Measurements from ENCODE around the gene TRIM2.

TRIM2 gene

DNA sequence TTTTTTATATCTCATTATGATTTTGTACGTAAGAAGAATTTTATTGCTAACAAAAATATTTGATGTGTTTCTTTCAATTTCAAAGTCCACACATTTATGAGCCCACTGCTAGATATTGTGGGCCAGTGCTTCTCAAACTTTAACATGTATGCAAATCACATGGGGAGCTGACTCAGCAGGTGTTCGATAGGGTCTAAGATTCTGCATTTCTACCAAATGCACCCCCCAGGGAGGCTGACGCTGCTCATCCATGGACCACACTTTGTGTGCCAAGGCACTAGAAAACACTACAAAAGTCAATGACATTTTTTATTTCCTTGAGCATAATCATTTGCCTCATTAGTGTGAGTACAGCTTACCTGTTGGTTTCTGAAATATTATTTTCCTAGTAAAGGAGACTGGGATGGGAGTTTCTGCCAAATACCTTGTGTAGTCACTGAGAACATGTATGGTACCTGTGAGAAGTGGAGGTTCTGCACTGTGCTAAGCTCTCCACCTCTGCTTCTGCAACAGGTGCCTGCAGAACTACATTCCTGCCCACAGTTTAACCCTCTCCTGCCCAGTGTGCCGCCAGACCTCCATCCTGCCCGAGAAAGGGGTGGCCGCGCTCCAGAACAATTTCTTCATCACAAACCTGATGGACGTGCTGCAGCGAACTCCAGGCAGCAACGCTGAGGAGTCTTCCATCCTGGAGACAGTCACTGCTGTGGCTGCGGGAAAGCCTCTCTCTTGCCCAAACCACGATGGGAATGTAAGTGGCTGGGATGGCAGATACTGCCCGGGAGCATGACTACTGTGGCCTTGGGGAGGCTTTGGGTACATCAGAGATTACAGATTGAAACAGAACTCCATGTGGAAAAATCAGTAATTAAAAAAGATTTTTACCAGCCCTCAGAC, 71.4 kb downstream of the TRIM2 start:
- H3K27me3 ChIP-seq (ENCODE audit: control insufficient read depth, insufficient read depth, low read length) = no peaks in the 10 kb centered on the region
- H3K9ac ChIP-seq = no peak overlapping the region
- H3K9me3 ChIP-seq (ENCODE audit: control insufficient read depth, low read length) = no peaks in the 10 kb centered on the region
- no peak overlapping the region for H3K27ac ChIP-seq
- no peaks in the 10 kb centered on the region for H3K79me2 ChIP-seq
- no peak for TF ChIP-seq CTCF (IDR thresholded peaks at IDR 0.05)
- no peaks in the 10 kb centered on the region for H3K36me3 ChIP-seq (ENCODE audit: control insufficient read depth, insufficient read depth, low read length)
- H3K4me2 ChIP-seq (ENCODE audit: low read length) = no peak overlapping the region
- H3K4me3 ChIP-seq (ENCODE audit: low read depth, low read length) = no peak overlapping the region
- H2AFZ ChIP-seq = no peak overlapping the region
- H3K4me1 ChIP-seq = no peaks in the 10 kb centered on the region

- Histone ChIP-seq H3K4me2 (ENCODE audit: low read length) (no peak overlapping the region), H3K36me3 (ENCODE audit: control insufficient read depth, insufficient read depth, low read length) (no peaks in the 10 kb centered on the region)
- no peak for TF ChIP-seq CTCF (IDR thresholded peaks at IDR 0.05)
Measured at GRCh38 chr4:153276971-153277370, 72.7 kb downstream of the TRIM2 start.

DNA sequence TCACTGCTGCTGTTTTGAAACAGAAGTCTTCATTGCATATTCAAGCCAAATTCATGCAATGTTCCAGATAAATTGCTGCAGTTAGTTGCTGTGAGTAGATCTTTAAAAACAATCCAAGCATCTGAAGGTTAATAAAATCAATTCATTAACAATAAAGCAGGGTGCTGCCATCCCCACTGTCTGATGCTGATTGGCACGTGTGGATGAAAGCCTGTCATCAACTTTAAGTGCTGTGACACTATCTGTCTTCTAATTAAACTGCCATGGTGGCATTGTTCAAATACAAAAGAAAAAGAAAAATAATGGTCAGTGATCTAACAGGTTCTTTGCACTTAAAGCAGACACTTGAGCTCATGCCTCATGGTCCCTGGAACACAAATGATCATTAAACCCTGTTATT, 77.2 kb downstream of the TRIM2 start:
- no peaks in the 10 kb centered on the region for H3K9me3 ChIP-seq (ENCODE audit: control insufficient read depth, low read length)
- no peaks in the 10 kb centered on the region for H3K79me2 ChIP-seq
- H3K36me3 ChIP-seq (ENCODE audit: control insufficient read depth, insufficient read depth, low read length) = no peaks in the 10 kb centered on the region
- H3K27ac ChIP-seq = no peak overlapping the region
- no peak overlapping the region for H2AFZ ChIP-seq
- no peak overlapping the region for H3K4me3 ChIP-seq (ENCODE audit: low read depth, low read length)
- H3K9ac ChIP-seq = no peak overlapping the region
- no peaks in the 10 kb centered on the region for H3K27me3 ChIP-seq (ENCODE audit: control insufficient read depth, insufficient read depth, low read length)
- no peak overlapping the region for H3K4me2 ChIP-seq (ENCODE audit: low read length)
- no peaks in the 10 kb centered on the region for H3K4me1 ChIP-seq
- no peak for TF ChIP-seq CTCF (IDR thresholded peaks at IDR 0.05)

More at GRCh38 chr4:153276971-153277370, 72.7 kb downstream of the TRIM2 start:
- Histone ChIP-seq H3K9ac (no peak overlapping the region), H3K27me3 (ENCODE audit: control insufficient read depth, insufficient read depth, low read length) (no peaks in the 10 kb centered on the region), H3K27ac (no peak overlapping the region), H2AFZ (no peak overlapping the region), H3K79me2 (no peaks in the 10 kb centered on the region), H3K9me3 (ENCODE audit: control insufficient read depth, low read length) (no peaks in the 10 kb centered on the region), H3K4me3 (ENCODE audit: low read depth, low read length) (no peak overlapping the region), H3K4me1 (no peaks in the 10 kb centered on the region)

GRCh38 chr4:153282023-153282422, 77.8 kb downstream of the TRIM2 start:
- no peaks in the 10 kb centered on the region for H3K4me1 ChIP-seq

More at GRCh38 chr4:153282023-153282422, 77.8 kb downstream of the TRIM2 start:
- Histone ChIP-seq H3K9me3 (ENCODE audit: control insufficient read depth, low read length) (no peaks in the 10 kb centered on the region), H3K36me3 (ENCODE audit: control insufficient read depth, insufficient read depth, low read length) (no peaks in the 10 kb centered on the region), H3K9ac (no peak overlapping the region), H3K4me3 (ENCODE audit: low read depth, low read length) (no peak overlapping the region), H3K27me3 (ENCODE audit: control insufficient read depth, insufficient read depth, low read length) (no peaks in the 10 kb centered on the region), H3K27ac (no peak overlapping the region), H3K4me2 (ENCODE audit: low read length) (no peak overlapping the region), H3K79me2 (no peaks in the 10 kb centered on the region), H2AFZ (no peak overlapping the region)
- TF ChIP-seq CTCF (IDR thresholded peaks at IDR 0.05) = no peak
